Nephron (organoid): ENCODE data around the gene SLIT2.

ENCODE experiments used
- H3K27ac Mint-ChIP-seq, 3 experiments: 2 replicates each; pipeline ENCODE4 v1.8.0; 2020; ENCODE audit warnings: mixed read lengths in 3 of 3, mild to moderate bottlenecking in 2 of 3, moderate library complexity in 1 of 3
- H3K27me3 Mint-ChIP-seq: 2 replicates; pipeline ENCODE4 v1.8.0; 2021; ENCODE audit warnings: low read depth, mild to moderate bottlenecking, moderate library complexity, mixed read lengths
- H3K36me3 Mint-ChIP-seq: 2 replicates; pipeline ENCODE4 v1.8.0; 2020; ENCODE audit warnings: low read depth, mixed read lengths
- H3K4me1 Mint-ChIP-seq: 2 replicates; pipeline ENCODE4 v1.8.0; 2020; ENCODE audit warnings: mixed read lengths
- H3K4me3 Mint-ChIP-seq, 3 experiments: 2 replicates each; pipeline ENCODE4 v1.8.0; 2020; ENCODE audit warnings: mild to moderate bottlenecking in 3 of 3, mixed read lengths in 3 of 3, moderate library complexity in 2 of 3
- H3K9me3 Mint-ChIP-seq: 2 replicates; pipeline ENCODE4 v1.8.0; 2020; ENCODE audit warnings: mixed read lengths
- CTCF ChIP-seq, 3 experiments: fragments of 200-600 bp; sonication (generic); IDR thresholded peaks; one replicate each; pipeline ENCODE4 v1.5.0; 2021; ENCODE audit warnings: antibody characterized with exemption in 3 of 3; ENCODE audit not compliant: unreplicated experiment in 3 of 3

The SLIT2 gene

GRCh38 chr4:20251796-20252655 lies at the start of gene SLIT2:
Gene SLIT2, plus strand, starts transcription at chr4:20251905. Its CDS starts 1,911 bp downstream, at chr4:20253816.
- Mint-ChIP-seq H3K4me1 (peaks cover 32% of the 10 kb centered on the region), H3K4me3 (peak within 1 kb of the TSS; percentile 94 to 98 (median 97)), H3K9me3 (no peaks in the 10 kb centered on the region), H3K27me3 (peaks cover 39% of the 10 kb centered on the region), H3K27ac (peak within 1 kb of the TSS; percentile 75 to 88 (median 85)), H3K36me3 (peaks cover 5% of the 10 kb centered on the region)
- TF ChIP-seq CTCF (IDR thresholded peaks at IDR 0.05; ENCODE audit: unreplicated experiment in 3 of 3) = no peak

- Mint-ChIP-seq H3K27me3 (no peaks in the 10 kb centered on the region), H3K4me1 (peaks cover 10% of the 10 kb centered on the region), H3K4me3 (no peak overlapping the region), H3K36me3 (no peaks in the 10 kb centered on the region), H3K9me3 (no peaks in the 10 kb centered on the region), H3K27ac (peak overlapping the region in 1 of 3 experiments; percentile 16)
- no peak for TF ChIP-seq CTCF (IDR thresholded peaks at IDR 0.05; ENCODE audit: unreplicated experiment in 3 of 3)
Observed at GRCh38 chr4:20203508-20203907, 48.2 kb upstream of the SLIT2 start.

- Mint-ChIP-seq H3K27me3 (no peaks in the 10 kb centered on the region), H3K27ac (no peak overlapping the region), H3K4me3 (no peak overlapping the region), H3K9me3 (peaks cover 6% of the 10 kb centered on the region), H3K36me3 (no peaks in the 10 kb centered on the region), H3K4me1 (no peaks in the 10 kb centered on the region)
- TF ChIP-seq CTCF (IDR thresholded peaks at IDR 0.05; ENCODE audit: unreplicated experiment in 3 of 3) = no peak
Observed at GRCh38 chr4:20217521-20217920, 34.2 kb upstream of the SLIT2 start.

- H3K9me3 Mint-ChIP-seq = peaks cover 6% of the 10 kb centered on the region
- H3K36me3 Mint-ChIP-seq = no peaks in the 10 kb centered on the region
- H3K4me3 Mint-ChIP-seq = no peak overlapping the region
- H3K4me1 Mint-ChIP-seq = no peaks in the 10 kb centered on the region
- H3K27ac Mint-ChIP-seq = no peak overlapping the region
- H3K27me3 Mint-ChIP-seq = no peaks in the 10 kb centered on the region
- no peak for TF ChIP-seq CTCF (IDR thresholded peaks at IDR 0.05; ENCODE audit: unreplicated experiment in 3 of 3)
Observed at GRCh38 chr4:20217951-20218350, 33.8 kb upstream of the SLIT2 start.

GRCh38 chr4:20219521-20219920 lies 32.2 kb upstream of the SLIT2 start:
- no peak overlapping the region for H3K4me3 Mint-ChIP-seq
- H3K27me3 Mint-ChIP-seq = no peaks in the 10 kb centered on the region
- no peaks in the 10 kb centered on the region for H3K36me3 Mint-ChIP-seq
- H3K27ac Mint-ChIP-seq = no peak overlapping the region
- H3K9me3 Mint-ChIP-seq = peaks cover 16% of the 10 kb centered on the region
- H3K4me1 Mint-ChIP-seq = no peaks in the 10 kb centered on the region
- TF ChIP-seq CTCF (IDR thresholded peaks at IDR 0.05; ENCODE audit: unreplicated experiment in 3 of 3) = no peak
